Breast epithelium (tissue), 4 donors: ENCODE data around the gene TFCP2. TPM values are rescaled to one million over a fixed set of nuclear protein-coding genes. Genes with fewer than 3 reads are reported as not detected.
A peak's percentile ranks its signal among the peaks of the same experiment; 100 is the strongest.

ENCODE experiments used
- DNase-seq, 2 donors: peaks; one replicate each; pipeline ENCODE4 v3.0.0-alpha.2; 2019; ENCODE audit warnings: low spot score in 2 of 2
- H3K27ac ChIP-seq, 2 donors: fragments of 200-600 bp; sonication (generic) in 1 of 2; one replicate each; pipeline ENCODE4 v1.5.1; 2016 to 2019; ENCODE audit warnings: mild to moderate bottlenecking in 1 of 2
- H3K27me3 ChIP-seq, 2 donors: fragments of 200-600 bp; sonication (generic) in 1 of 2; one replicate each; pipeline versions ENCODE4 v1.5.1 to v1.6.0; 2017 to 2019; ENCODE audit warnings: control low read depth in 1 of 2, mild to moderate bottlenecking in 1 of 2
- H3K36me3 ChIP-seq: fragments of 200-600 bp; one replicate; pipeline ENCODE4 v1.5.1; 2019
- H3K4me1 ChIP-seq, 2 donors: fragments of 200-600 bp; sonication (generic); one replicate each; pipeline ENCODE4 v1.5.1; 2016 to 2019; ENCODE audit warnings: control low read depth in 1 of 2
- H3K4me3 ChIP-seq, 3 donors: fragments of 200-600 bp; sonication (generic); 1 replicate in 2 of 3; 2 replicates in 1 of 3; pipeline ENCODE4 v1.5.1; 2016 to 2019; ENCODE audit warnings: mild to moderate bottlenecking in 3 of 3, moderate library complexity in 2 of 3
- H3K9me3 ChIP-seq, 2 donors: fragments of 200-600 bp; sonication (generic) in 1 of 2; one replicate each; pipeline ENCODE4 v1.5.1; 2016 to 2019; ENCODE audit warnings: control low read depth in 1 of 2
- CTCF ChIP-seq, 3 donors: fragments of 450-650 bp; IDR thresholded peaks; one replicate each; pipeline ENCODE4 v1.5.1; 2016 to 2017; ENCODE audit warnings: antibody characterized with exemption in 3 of 3, mild to moderate bottlenecking in 3 of 3, moderate library complexity in 3 of 3
- POLR2A ChIP-seq: fragments of 450-650 bp; IDR thresholded peaks from one replicate; pipeline ENCODE4 v1.6.1; 2016; ENCODE audit warnings: antibody characterized with exemption, mild to moderate bottlenecking, moderate library complexity
- POLR2AphosphoS5 ChIP-seq, 3 donors: sonication (generic); formaldehyde crosslinking; IDR thresholded peaks; one replicate each; pipeline ENCODE4 v1.6.1; 2017; ENCODE audit warnings: antibody characterized with exemption in 3 of 3
- intact Hi-C: fragments of 100-400 bp; cut with DNase I; formaldehyde crosslinking; loops from one replicate; pipeline ENCODE4 v1.15.1; 2023; ENCODE audit warnings: low total_unique reads
- total RNA-seq, 3 donors: library from RNA; depleted of rRNA; stranded (reverse); fragments of >200 nt; gene quantifications; one replicate each; pipeline ENCODE4 v1.1.0, GENCODE V29; 2016

Gene TFCP2
- total RNA-seq, 3 donors from 2014 or later, result 14.6 to 22.1 (median 16.4) TPM

DNA sequence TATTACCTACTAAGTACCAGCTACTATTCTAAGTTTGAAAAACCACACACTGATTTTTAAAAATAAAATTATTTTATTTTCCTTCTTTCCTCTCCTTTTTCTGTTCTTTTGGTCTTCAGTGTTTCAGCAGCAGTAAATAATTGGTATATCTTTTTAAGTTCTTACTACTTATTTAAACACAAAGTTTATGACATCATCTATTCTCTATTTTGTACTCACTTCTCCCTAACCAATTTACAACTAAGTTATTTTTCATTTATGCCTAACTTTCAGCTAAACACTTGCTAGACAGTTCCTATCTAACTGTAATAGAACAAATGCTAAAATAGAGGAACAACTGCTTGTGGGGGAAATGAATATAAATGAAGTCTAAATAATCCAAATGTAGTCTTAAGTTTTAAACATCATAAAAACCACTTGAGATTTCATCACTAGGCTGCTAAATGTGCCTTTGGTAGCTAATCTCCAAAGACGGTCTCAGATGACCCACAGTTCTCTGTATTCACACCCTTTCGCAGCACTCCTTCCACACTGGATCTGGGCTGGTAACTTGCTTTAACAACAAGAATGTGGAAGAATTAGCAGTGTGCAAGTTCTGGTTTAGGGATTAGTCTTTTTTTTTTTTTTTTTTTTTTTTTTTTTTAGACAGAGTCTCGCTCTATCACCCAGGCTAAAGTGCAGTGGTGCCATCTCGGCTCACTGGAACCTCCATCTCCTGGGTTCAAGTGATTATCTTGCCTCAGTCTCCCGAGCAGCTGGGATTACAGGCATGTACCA lies 41.0 kb downstream of the TFCP2 start:
- H3K9me3 ChIP-seq, result no peaks in the 10 kb centered on the region
- H3K36me3 ChIP-seq, result no peaks in the 10 kb centered on the region
- H3K4me3 ChIP-seq, result no peak overlapping the region
- intact Hi-C loops, result loop anchor here (5.0 kb wide), 1 partner anchor 485 kb away; no protein-coding TSS in a partner anchor
- TF ChIP-seq CTCF (IDR thresholded peaks at IDR 0.05) (no peak), POLR2A (no peak), POLR2AphosphoS5 (IDR thresholded peaks at IDR 0.05) (no peak)
- DNase-seq, result no peak
- H3K4me1 ChIP-seq, result no peaks in the 10 kb centered on the region
- no peak overlapping the region for H3K27ac ChIP-seq
- H3K27me3 ChIP-seq, result no peaks in the 10 kb centered on the region

GRCh38 chr12:51128919-51129318 lies 44.0 kb downstream of the TFCP2 start:
- Histone ChIP-seq H3K4me1 (no peaks in the 10 kb centered on the region), H3K36me3 (no peaks in the 10 kb centered on the region), H3K27ac (no peak overlapping the region), H3K27me3 (no peaks in the 10 kb centered on the region), H3K9me3 (no peaks in the 10 kb centered on the region), H3K4me3 (no peak overlapping the region)
- intact Hi-C loops, result no loop called here
- TF ChIP-seq CTCF (IDR thresholded peaks at IDR 0.05), result no peak
- TF ChIP-seq POLR2AphosphoS5 (IDR thresholded peaks at IDR 0.05), result no peak
- no peak for TF ChIP-seq POLR2A
- DNase-seq, result no peak

- DNase-seq, result no peak
- TF ChIP-seq POLR2A, result no peak
- no peak for TF ChIP-seq POLR2AphosphoS5 (IDR thresholded peaks at IDR 0.05)
- TF ChIP-seq CTCF (IDR thresholded peaks at IDR 0.05), result no peak
- Histone ChIP-seq H3K27ac (peak overlapping the region in 1 of 2 donors; percentile 57), H3K27me3 (no peaks in the 10 kb centered on the region), H3K4me1 (no peaks in the 10 kb centered on the region), H3K9me3 (no peaks in the 10 kb centered on the region), H3K36me3 (no peaks in the 10 kb centered on the region), H3K4me3 (no peak overlapping the region)
- intact Hi-C loops, result no loop called here
Measured at GRCh38 chr12:51127050-51127729, 45.7 kb downstream of the TFCP2 start.

DNA sequence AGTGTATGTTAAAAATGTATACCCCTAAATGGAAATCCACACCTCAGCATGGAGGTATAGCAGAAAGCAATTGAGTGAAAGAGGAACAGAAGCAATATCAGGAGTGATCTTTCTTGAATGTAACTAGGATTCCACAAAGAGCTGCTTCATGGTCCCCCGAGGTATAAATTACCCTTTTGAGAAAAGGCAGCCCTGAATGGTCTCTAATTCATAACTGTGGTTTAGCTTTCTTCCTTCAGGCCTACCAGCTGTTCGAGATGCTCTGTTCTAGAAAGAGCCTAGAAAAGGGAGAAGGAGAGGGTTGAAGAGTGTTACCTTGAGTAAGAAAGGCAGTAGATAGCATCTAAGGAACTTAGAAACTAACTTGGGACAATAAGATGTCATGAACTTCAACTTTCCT lies 46.6 kb downstream of the TFCP2 start:
- intact Hi-C loops, result no loop called here
- DNase-seq, result no peak
- H3K36me3 ChIP-seq, result no peaks in the 10 kb centered on the region
- H3K27me3 ChIP-seq, result no peaks in the 10 kb centered on the region
- H3K9me3 ChIP-seq, result no peaks in the 10 kb centered on the region
- H3K27ac ChIP-seq, result no peak overlapping the region
- no peaks in the 10 kb centered on the region for H3K4me1 ChIP-seq
- H3K4me3 ChIP-seq, result no peak overlapping the region
- no peak for TF ChIP-seq POLR2A
- no peak for TF ChIP-seq CTCF (IDR thresholded peaks at IDR 0.05)
- TF ChIP-seq POLR2AphosphoS5 (IDR thresholded peaks at IDR 0.05), result no peak

DNA sequence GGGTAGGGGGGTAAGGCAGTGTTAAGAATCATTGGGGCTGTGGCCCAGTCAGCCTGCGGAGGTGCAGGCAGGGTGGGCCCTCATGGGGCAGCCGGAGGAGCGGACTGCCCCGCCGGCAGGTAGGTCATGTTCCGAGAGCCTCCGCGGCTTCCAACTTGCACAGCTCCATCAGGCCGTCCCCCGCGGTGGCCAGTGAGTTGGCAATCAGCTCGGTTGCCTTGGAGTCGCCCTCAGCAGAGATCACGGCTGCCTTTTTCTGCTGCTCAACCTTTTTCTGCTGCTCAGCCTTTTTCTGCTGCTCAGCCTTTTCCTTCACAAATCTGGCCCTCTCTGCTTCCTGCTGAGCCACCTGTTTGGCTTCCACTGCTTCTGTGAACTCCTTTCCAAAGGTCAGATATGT lies 48.4 kb downstream of the TFCP2 start:
- TF ChIP-seq CTCF (IDR thresholded peaks at IDR 0.05) (no peak), POLR2A (no peak), POLR2AphosphoS5 (IDR thresholded peaks at IDR 0.05) (no peak)
- Histone ChIP-seq H3K27me3 (no peaks in the 10 kb centered on the region), H3K27ac (no peak overlapping the region), H3K36me3 (no peaks in the 10 kb centered on the region), H3K9me3 (no peaks in the 10 kb centered on the region), H3K4me3 (no peak overlapping the region), H3K4me1 (no peaks in the 10 kb centered on the region)
- no peak for DNase-seq
- intact Hi-C loops, result no loop called here
